GM12874 (cell line): Measurements from ENCODE around the gene TAS1R3.

Source experiments
- CTCF ChIP-seq: IDR thresholded peaks from 2 replicates; pipeline ENCODE4 v1.5.1; 2011; ENCODE audit warnings: low read depth, mild to moderate bottlenecking, control low read depth, low read length, moderate library complexity; ENCODE audit not compliant: insufficient read depth

Gene TAS1R3

DNA sequence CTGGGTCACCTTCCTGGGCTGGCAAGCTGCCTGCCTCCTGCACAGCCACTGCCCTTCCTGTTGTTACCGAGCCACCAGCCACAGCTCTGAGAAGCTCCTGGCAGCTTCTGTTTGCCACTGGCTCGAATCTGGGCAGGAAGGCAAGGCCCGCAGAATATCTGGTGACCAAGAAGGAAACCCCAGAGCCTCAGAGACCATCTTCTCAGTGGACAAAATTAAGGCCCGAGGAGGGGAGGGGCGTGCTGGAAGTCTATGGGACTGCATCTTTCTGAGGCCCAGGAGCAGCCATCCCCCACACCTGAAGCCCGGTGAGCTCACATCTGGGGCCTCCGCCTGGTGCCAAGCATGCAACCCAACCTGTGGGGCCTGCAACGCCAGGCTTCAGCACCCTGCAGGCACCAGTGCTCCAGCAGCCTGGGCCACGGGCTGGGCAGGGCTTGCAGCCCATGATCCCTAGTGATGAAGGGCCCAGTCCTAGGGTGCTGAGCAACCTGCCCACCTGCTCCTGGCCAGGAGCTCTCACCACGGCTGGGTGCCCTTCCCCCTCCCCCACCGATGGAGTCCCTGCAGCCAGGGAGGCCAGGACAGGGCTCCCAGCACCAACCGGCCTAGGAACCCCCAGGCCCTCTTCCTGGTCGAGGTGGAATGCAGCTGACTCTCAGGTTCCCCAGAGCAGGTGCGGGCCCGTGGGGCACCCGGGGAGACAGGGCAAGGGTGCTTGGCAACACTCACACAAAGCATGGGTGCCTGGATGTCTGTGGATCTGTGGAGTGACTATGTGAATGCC lies 5.6 kb upstream of the TAS1R3 start:
- no peak for TF ChIP-seq CTCF

- no peak for TF ChIP-seq CTCF
These were observed 4.9 kb upstream of the TAS1R3 start for GRCh38 chr1:1326075-1326605.

DNA sequence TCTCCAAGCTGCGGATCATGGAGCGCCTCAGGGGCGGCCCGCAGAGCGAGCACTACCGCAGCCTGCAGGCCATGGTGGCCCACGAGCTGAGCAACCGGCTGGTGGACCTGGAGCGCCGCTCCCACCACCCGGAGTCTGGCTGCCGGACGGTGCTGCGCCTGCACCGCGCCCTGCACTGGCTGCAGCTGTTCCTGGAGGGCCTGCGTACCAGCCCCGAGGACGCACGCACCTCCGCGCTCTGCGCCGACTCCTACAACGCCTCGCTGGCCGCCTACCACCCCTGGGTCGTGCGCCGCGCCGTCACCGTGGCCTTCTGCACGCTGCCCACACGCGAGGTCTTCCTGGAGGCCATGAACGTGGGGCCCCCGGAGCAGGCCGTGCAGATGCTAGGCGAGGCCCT lies 3.8 kb upstream of the TAS1R3 start:
- no peak for TF ChIP-seq CTCF

- no peak for TF ChIP-seq CTCF
These were observed 2.8 kb upstream of the TAS1R3 start for GRCh38 chr1:1328254-1328653.

DNA sequence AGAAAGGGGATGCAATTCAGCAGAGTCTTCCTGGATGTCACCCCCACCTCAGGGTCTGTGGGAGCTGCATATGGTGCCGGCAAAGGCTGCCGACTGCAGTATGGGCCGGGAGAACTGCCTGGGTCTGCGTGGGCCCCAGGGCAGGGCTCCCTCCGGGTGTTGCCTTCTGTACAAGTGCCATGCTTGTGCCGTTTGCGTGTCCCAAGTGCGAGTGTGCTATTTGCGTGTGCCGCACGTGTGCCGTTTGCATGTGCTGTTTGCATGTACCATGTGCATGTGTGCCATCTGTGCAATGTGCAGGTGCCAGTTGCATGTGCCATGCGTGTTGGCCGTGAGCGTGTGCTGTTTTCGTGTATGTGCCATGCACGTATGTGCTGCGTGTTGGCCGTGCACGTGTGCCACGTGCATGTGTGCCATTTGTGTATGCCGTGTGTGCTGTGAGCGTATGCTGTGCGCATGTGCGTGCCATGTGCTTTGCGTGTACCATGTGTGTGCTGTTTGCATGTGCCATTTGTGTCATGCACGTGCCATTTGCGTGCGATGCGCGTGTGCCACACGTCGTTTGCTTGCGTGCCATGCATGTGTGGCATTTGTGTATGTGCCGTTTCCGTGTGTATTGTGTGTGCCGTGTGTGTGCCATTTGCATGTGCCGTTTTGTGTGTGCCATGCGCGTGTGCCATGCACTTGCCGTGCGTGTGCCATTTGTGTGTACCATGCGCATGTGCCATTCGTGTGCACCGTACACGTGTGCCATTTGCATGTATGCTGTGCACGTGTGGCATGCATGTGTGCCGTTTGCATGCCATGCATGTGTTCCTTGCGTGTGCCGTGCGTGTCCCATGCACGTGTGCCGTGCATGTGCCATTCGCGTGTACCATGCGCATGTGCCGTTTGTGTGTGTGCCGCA lies 1.5 kb upstream of the TAS1R3 start:
- no peak for TF ChIP-seq CTCF

GRCh38 chr1:1330366-1331067 lies 563 bp upstream of the TAS1R3 start:
- TF ChIP-seq CTCF: no peak

GRCh38 chr1:1332031-1332755 lies 1.1 kb downstream of the TAS1R3 start:
- no peak for TF ChIP-seq CTCF
